BE2C (cell line): Measurements from ENCODE around the gene RPL37A.

ENCODE experiments used
- DNase-seq: peaks from one replicate; pipeline ENCODE4 v3.0.0-alpha.2; 2020
- H3K27me3 ChIP-seq: fragments of 250-450 bp; sonication (Bioruptor Pico); 2 replicates; pipeline ENCODE4 v1.5.1; 2020; ENCODE audit warnings: mild to moderate bottlenecking
- H3K36me3 ChIP-seq: fragments of 250-450 bp; sonication (Bioruptor Pico); 2 replicates; pipeline ENCODE4 v1.5.1; 2020; ENCODE audit warnings: mild to moderate bottlenecking
- H3K4me1 ChIP-seq: fragments of 250-450 bp; sonication (Bioruptor Pico); 2 replicates; pipeline ENCODE4 v1.5.1; 2020
- H3K4me3 ChIP-seq: 2 replicates; pipeline ENCODE4 v1.5.1; 2011; ENCODE audit warnings: low read depth, low read length
- H3K9me3 ChIP-seq: fragments of 250-450 bp; sonication (Bioruptor Pico); 2 replicates; pipeline ENCODE4 v1.5.1; 2020
- TF ChIP-seq, protein P1 (sequence below): IDR thresholded peaks from 2 replicates; pipeline ENCODE4 v1.5.1; 2012; ENCODE audit warnings: mild to moderate bottlenecking, low read depth, low read length

RPL37A gene

GRCh38 chr2:216536734-216537210, 38.1 kb downstream of the RPL37A start:
- Histone ChIP-seq H3K9me3 (no peaks in the 10 kb centered on the region), H3K4me3 (no peak overlapping the region), H3K36me3 (no peaks in the 10 kb centered on the region), H3K27me3 (no peaks in the 10 kb centered on the region), H3K4me1 (peaks cover 17% of the 10 kb centered on the region)
- TF ChIP-seq, protein P1, sequence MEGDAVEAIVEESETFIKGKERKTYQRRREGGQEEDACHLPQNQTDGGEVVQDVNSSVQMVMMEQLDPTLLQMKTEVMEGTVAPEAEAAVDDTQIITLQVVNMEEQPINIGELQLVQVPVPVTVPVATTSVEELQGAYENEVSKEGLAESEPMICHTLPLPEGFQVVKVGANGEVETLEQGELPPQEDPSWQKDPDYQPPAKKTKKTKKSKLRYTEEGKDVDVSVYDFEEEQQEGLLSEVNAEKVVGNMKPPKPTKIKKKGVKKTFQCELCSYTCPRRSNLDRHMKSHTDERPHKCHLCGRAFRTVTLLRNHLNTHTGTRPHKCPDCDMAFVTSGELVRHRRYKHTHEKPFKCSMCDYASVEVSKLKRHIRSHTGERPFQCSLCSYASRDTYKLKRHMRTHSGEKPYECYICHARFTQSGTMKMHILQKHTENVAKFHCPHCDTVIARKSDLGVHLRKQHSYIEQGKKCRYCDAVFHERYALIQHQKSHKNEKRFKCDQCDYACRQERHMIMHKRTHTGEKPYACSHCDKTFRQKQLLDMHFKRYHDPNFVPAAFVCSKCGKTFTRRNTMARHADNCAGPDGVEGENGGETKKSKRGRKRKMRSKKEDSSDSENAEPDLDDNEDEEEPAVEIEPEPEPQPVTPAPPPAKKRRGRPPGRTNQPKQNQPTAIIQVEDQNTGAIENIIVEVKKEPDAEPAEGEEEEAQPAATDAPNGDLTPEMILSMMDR: no peak
- peak; percentile 68 for DNase-seq

- Histone ChIP-seq H3K27me3 (no peaks in the 10 kb centered on the region), H3K4me1 (peaks cover 17% of the 10 kb centered on the region)
These were observed 38.7 kb downstream of the RPL37A start for GRCh38 chr2:216537366-216537765.

DNA sequence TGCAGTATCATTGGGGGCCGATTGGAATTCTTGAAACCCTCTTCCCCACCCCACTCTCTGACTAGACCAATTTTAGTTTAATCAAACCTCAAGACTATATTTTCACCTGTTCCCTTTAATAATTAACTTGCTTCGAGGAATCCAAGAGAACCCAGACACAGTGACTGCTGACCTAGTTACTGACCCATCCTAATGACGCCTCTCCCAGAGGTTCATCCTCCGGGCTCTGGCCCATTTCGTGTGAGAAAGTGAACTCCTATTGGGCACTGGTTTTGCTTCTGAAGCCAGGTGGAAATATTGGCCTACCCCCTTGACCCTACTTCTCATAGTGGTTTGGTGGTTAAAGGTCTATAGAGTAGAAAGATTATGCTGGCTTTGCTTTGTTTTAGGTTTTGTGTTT, 39.9 kb downstream of the RPL37A start:
- TF ChIP-seq, protein P1: no peak
- no peaks in the 10 kb centered on the region for H3K36me3 ChIP-seq
- H3K4me1 ChIP-seq: peaks cover 17% of the 10 kb centered on the region
- H3K9me3 ChIP-seq: no peaks in the 10 kb centered on the region
- H3K4me3 ChIP-seq: no peak overlapping the region
- DNase-seq: no peak
- H3K27me3 ChIP-seq: no peaks in the 10 kb centered on the region

More at GRCh38 chr2:216537366-216537765, 38.7 kb downstream of the RPL37A start:
- H3K36me3 ChIP-seq: no peaks in the 10 kb centered on the region
- no peak overlapping the region for H3K4me3 ChIP-seq
- no peaks in the 10 kb centered on the region for H3K9me3 ChIP-seq
- no peak for DNase-seq
- TF ChIP-seq, protein P1: no peak

GRCh38 chr2:216539120-216539519, 40.5 kb downstream of the RPL37A start:
- H3K36me3 ChIP-seq: no peaks in the 10 kb centered on the region
- no peaks in the 10 kb centered on the region for H3K27me3 ChIP-seq
- DNase-seq: no peak
- H3K9me3 ChIP-seq: no peaks in the 10 kb centered on the region
- TF ChIP-seq, protein P1: no peak
- H3K4me1 ChIP-seq: peaks cover 17% of the 10 kb centered on the region
- no peak overlapping the region for H3K4me3 ChIP-seq

- H3K27me3 ChIP-seq: no peaks in the 10 kb centered on the region
- peaks cover 14% of the 10 kb centered on the region for H3K4me1 ChIP-seq
- TF ChIP-seq, protein P1: no peak
- peak; percentile 44 for DNase-seq
- no peaks in the 10 kb centered on the region for H3K9me3 ChIP-seq
- no peak overlapping the region for H3K4me3 ChIP-seq
- no peaks in the 10 kb centered on the region for H3K36me3 ChIP-seq
These were observed 41.2 kb downstream of the RPL37A start for GRCh38 chr2:216539791-216540241.

GRCh38 chr2:216540920-216541319, 42.3 kb downstream of the RPL37A start:
- Histone ChIP-seq H3K9me3 (no peaks in the 10 kb centered on the region), H3K27me3 (no peaks in the 10 kb centered on the region), H3K4me3 (no peak overlapping the region), H3K36me3 (no peaks in the 10 kb centered on the region), H3K4me1 (peaks cover 6% of the 10 kb centered on the region)
- no peak for DNase-seq
- TF ChIP-seq, protein P1: no peak
